HG02938 (cell line): Measurements from ENCODE around the gene IFFO2.

Source experiments
- ATAC-seq: cut with Tn5 transposase; IDR thresholded peaks from one replicate; pipeline ENCODE4 v1.9.1; 2021; ENCODE audit warnings: mild to moderate bottlenecking, moderate library complexity; ENCODE audit not compliant: unreplicated experiment

The IFFO2 gene

DNA sequence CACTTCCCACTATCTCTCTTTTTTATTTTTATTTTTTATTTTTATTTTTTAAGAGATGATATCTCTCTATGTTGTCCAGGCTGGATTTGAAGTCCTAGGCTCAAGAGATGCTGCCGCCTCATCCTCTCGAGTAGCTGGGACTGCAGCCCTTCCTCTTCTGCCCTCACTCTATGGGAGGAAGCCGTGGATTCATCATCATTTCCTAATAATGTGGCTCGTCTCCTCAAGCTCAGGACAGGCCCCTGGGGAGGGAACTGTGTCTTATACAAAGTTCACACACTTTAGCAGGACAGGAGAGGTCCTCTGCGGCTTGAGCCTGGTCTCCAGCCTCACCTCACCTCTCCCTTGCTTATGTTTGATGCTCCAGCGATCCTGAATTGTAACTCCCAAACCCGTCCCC, 16.5 kb upstream of the IFFO2 start:
- ATAC-seq, result no peak

DNA sequence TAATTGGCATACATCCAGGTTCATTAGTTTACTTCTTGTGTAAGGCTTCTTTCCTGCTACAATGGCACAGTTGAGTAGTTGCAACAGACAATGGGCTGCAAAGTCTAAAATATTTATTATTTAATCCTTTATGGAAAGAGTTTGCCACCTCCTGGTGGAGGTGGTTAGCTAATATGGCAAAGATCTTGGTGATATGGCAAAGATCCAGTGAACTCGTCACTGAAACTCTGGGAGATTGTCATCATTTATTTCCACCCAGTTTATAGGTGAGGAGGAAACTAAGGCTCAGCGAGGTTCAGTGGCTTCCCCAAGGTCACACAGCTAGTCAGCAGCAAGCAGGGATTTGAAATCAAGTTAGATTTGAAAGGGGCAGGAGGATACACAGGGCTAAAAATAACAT, 16.1 kb upstream of the IFFO2 start:
- no peak for ATAC-seq

DNA sequence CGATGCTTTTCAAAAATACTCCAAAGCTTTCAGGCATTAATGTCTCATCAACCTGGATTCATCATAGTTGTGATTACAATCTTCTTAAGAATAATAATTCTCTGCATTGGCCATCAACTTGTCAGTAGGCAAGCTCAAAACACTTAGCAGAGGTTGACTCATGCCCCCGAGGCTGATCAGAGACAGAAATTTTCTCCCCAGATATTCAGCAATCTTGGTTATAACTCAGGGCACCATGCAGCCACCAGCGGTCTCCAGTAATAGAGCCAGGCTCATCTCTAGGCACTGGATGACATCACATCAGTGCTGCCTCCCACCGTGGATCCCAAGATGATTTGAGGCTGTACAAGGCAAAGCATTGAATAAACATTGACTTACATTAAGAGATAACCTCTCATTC, 14.3 kb upstream of the IFFO2 start:
- no peak for ATAC-seq

DNA sequence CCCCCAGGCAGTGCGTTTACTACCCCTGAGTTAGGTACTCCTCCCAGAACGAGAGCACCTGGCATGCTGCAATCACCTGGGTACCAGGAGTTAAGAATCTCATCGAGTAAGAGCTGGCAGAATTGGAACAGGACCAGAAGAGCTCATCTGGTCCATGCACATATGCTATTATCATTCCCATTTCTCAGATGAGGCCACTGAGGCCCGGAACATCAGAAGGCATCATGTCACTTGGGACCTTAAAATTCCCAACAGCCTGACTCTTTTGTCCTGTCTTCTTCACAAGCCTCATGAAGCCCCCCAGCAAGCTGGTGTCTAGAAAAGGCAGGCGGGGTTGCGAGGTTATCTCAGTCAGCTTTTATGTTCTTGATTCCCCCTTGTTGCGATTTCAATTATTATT, 13.9 kb upstream of the IFFO2 start:
- no peak for ATAC-seq

DNA sequence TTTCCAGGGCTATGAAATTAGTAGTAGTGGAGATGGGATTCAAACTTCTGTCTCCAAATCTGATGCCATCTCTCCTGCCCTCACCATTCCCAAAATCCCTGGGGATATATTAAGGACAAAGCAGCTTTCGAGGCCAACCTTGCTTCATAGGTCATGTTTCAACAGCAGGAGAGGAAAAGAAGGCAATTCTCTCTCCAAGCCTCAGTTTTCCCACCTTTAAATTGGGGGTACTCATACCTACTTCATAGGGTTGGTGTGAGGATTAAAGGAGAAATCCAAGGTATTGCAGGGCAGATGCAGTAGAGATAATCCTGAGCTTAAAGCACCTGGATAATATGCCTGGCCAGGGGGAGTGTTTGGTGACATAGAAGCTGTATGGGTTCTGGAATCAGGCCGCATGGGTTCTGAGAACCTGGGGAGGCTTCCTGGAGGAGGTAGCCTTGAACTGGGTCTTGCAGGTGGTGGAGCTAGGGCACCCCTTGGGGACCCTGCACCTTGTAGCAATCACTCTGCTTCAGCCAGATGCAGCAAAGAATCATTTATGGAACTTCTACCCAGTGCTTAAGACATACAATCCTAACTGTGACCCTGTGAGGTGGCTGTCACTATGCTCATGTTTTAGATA, 10.7 kb upstream of the IFFO2 start:
- no peak for ATAC-seq

DNA sequence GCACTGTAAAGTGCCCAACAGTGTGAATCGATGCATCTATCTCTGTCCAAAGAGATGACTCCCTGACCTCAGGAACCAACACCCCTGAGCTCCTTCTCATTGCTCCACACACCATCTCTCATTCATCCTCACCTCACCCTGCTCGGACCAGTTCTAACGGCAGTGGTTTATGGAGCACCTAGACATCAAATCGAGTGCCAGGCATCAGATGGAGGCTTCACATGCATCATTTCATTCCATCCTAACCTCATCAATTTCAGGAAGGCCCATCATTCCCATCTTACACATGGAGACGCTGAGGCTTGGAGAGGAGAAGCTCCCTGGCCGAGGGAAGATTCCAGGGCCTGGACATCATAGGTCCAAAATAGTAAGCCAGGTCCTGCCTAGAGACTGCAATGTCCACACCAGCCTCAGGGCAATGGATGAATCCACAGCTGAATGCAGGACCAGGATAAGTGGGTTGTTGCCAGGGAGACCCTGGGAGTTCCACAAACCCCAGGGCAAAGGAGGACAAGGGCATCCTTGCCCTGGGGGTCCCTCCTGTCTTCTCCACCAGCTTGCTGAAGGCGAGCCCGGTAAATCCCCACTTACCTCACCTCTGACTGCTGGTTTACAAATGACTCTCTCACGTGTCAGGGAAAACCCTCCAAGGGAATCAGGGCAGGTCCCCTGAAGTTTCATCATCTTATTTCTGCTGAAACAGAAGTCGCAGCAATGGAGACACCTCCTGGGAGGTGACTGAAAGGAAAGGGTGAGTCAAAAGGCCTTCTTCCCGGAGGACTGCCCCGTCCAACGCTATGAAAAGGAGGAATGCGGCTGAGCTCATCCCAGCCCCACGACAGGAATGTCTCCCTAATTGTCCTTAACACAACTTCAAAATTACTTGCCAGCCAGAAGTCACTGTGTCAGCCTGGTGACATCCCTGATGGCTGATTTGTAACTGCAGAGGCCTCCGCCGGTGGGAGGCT, 9.0 kb upstream of the IFFO2 start:
- no peak for ATAC-seq

GRCh38 chr1:18963968-18964367, 7.5 kb upstream of the IFFO2 start:
- ATAC-seq, result no peak

- ATAC-seq, result no peak
Measured at GRCh38 chr1:18962855-18963737, 6.6 kb upstream of the IFFO2 start.

GRCh38 chr1:18962121-18962721, 5.7 kb upstream of the IFFO2 start:
- no peak for ATAC-seq

GRCh38 chr1:18960821-18961220, 4.3 kb upstream of the IFFO2 start:
- no peak for ATAC-seq

DNA sequence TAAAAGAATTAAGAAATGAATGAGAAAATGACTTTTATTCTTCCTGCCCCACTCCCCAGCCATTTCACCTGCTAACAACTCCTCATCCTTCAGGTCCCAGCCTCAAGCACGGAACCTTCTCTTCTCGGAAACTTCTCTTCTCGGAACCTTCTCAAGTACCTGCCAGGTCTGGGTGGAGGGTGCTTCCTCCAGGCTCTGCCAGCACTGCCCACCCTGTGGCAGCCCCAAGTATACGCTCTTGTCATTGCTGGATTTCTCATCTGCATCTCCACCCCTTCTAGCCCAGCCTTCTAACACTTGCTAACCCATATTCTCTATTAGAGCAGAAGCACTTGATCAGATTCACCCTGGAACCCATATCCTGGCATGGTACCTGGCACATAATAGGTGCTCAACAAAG, 3.9 kb upstream of the IFFO2 start:
- no peak for ATAC-seq

GRCh38 chr1:18959591-18959990, 3.1 kb upstream of the IFFO2 start:
- no peak for ATAC-seq

DNA sequence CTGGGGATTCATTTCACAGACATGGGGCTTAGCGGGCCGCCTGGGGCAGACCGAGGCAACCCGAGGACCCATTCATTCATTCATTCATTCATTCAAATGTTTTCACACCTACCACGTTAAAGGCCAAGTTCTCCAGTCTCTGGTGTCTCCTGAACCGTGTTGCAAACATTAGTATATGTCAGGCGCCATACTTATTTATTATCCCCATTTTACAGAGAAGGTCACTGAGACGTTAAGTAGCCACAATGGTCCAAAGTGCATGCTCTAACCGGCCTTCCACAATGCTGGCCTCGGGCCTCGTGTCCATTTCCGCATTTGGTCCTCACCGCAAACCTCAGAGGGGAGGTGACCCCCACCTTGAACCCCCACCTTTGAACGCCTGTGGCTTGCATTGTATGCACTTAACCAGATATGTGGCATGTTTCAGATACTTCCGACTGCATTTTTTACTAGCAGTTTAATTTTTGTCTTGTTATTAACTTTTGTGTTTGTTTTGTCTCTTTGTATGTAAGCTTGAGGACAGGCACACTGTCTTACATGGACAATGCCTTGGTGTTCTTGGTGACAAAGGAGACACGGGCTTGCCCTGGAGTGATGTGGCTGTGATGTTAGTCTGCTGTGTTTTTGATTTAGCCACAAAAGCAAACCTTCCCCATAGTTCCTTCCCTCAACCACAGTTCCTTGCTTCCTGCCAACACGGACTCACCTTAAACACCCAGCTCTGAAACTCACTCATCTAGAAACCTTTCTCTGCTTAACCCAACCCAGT, 1.2 kb upstream of the IFFO2 start:
- ATAC-seq, result no peak

GRCh38 chr1:18957136-18957521, 653 bp upstream of the IFFO2 start:
- no peak for ATAC-seq

DNA sequence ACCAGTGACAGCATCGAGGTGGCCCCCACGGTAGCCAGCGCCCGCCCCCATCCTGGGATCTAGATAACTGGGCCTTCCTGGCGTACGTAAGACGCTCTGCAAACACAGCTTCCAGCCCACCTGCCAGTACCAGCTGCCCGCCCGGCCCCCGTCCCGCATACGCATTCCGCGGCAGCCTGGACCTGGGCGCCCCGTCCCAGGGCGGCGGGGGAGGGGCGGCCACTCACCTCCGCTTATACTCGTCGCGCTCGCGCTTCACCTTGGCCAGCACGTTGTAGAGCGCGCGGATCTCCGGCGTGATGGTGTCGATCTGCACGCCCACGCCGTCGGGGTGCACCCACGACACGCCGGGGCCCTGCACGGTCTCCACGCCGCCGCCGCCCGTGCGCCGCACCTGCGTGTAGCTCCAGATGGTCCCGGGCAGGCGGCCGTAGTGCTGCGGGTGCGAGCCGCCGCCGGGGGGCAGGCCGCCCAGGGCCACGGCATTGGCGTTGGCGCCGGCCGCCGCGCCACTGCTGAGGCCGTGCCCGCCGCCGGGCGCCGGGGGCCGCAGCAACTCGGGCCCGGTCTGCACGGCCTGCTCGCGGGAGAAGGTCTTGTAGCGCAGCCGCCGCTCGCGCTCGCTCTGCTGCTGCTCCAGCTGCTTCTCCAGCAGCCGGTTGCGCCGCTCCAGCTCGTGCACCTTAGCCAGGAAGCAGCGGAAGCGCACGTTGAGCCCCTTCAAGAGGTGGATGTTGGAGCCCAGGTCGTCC, 859 bp downstream of the IFFO2 start:
- no peak for ATAC-seq

- no peak for ATAC-seq
Measured at GRCh38 chr1:18955131-18955440, 1.4 kb downstream of the IFFO2 start.

GRCh38 chr1:18954270-18955071, 2.0 kb downstream of the IFFO2 start:
- no peak for ATAC-seq

DNA sequence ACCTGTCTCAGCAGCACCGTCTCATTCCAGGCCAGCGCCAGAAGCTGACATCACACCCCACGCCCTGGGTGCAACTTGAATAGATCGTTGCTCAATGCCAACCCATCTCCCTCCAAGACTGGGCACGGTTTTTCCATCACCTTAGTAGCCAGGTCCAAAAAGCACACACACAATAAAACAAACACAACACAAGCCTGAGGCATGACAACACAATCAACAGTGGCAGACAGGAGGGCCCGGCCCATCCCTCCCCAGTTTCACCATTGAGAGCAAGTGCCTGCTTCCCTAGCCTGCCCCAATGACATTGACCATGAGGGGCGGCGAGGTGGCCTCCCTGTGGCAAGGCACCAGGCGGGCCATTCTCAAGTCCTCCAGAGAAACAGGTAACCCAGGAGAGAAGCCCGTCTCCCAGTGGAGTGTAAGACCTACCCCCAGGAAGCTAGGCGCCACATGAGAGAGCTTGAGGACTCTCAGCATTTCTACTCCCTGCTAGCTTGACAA, 2.7 kb downstream of the IFFO2 start:
- no peak for ATAC-seq
